Thyroid gland (tissue), 4 donors: ENCODE data around the gene USP28. TPM values are rescaled to one million over a fixed set of nuclear protein-coding genes. Genes with fewer than 3 reads are reported as not detected.

ENCODE experiments used
- DNase-seq, 2 donors: peaks; one replicate each; pipeline ENCODE4 v3.0.0-alpha.2; 2019
- H3K27ac ChIP-seq, 3 donors: fragments of 200-600 bp; sonication (generic); 1 replicate in 2 of 3; 2 replicates in 1 of 3; pipeline ENCODE4 v1.5.1; 2016 to 2019; ENCODE audit warnings: mild to moderate bottlenecking in 1 of 3, moderate library complexity in 1 of 3
- H3K27me3 ChIP-seq: fragments of 200-600 bp; sonication (generic); one replicate; pipeline ENCODE4 v1.5.1; 2019
- H3K36me3 ChIP-seq, 2 donors: fragments of 200-600 bp; sonication (generic); one replicate each; pipeline ENCODE4 v1.5.1; 2016 to 2019
- H3K4me1 ChIP-seq, 2 donors: fragments of 200-600 bp; sonication (generic); one replicate each; pipeline ENCODE4 v1.5.1; 2017 to 2019
- H3K4me3 ChIP-seq, 3 donors: fragments of 200-600 bp; sonication (generic); replicated peaks in 1 of 3; 1 replicate in 2 of 3; 2 replicates in 1 of 3; pipeline ENCODE4 v1.5.1; 2016; ENCODE audit warnings: mild to moderate bottlenecking in 1 of 3
- H3K9me3 ChIP-seq: fragments of 200-600 bp; sonication (generic); one replicate; pipeline ENCODE4 v1.5.1; 2017
- POLR2A ChIP-seq, 2 donors: fragments of 450-650 bp; IDR thresholded peaks; one replicate each; pipeline ENCODE4 v1.6.1; 2017; ENCODE audit warnings: antibody characterized with exemption in 2 of 2, mild to moderate bottlenecking in 2 of 2, moderate library complexity in 1 of 2
- WGBS, 2 donors: methylation state at CpG; one replicate each; pipeline ENCODE4 v1.1.5; 2017; 5-methylcytosine and 5-hydroxymethylcytosine counted together
- intact Hi-C: fragments of 100-400 bp; cut with DNase I; formaldehyde crosslinking; loops from one replicate; pipeline ENCODE4 v1.15.1; 2023
- total RNA-seq, 4 donors: library from RNA; depleted of rRNA; stranded (reverse); fragments of >200 nt; gene quantifications; one replicate each; pipeline ENCODE4 v1.2.3, GENCODE V29; 2016
- TF ChIP-seq, protein P1 (sequence below), 6 experiments: fragments of 200-600 bp in 3 of 6; fragments of 450-650 bp in 3 of 6; sonication (generic) in 3 of 6; IDR thresholded peaks; one replicate each; pipeline ENCODE4 v1.5.1; 2016 to 2019; ENCODE audit warnings: antibody characterized with exemption in 6 of 6, mild to moderate bottlenecking in 2 of 6, inconsistent platforms in 1 of 6, moderate library complexity in 1 of 6

The USP28 gene
- total RNA-seq, 4 donors from 2014 or later: 15.3 to 36.7 (median 26.2) TPM

DNA sequence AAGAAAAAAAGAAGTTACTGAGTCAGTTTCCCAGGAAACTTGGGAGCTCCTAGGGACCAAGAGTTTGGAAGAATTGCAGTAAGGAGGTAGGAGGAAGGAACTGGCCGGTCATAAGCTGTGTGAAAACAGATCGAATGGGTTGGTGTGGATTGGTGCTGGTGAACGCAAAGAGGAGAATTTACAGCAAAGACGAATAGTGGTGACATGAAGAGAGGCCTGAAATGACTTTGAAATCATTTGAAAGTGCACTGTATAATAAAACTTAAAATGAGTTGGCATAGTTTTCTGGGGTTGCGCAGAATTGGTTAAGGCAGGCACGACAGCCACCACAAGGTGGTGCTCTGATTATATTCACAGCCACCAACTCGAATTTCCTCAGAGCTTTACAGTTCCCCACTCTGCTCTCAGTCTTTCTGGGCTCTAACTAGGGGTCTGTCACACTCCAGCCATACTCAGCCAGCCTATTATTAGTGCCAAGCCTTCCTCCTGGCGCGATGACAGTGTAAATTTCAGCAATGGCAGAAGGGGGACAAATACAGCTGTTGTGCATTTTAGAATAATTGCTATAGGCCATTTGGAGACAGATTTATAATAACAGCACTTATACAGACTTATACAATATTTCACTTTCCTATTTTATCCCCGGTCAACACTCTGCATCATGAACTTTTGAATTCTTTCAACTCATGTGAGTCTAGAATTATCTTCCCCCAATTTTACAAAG is 20.9 kb upstream of the USP28 start:
- TF ChIP-seq, protein P1, sequence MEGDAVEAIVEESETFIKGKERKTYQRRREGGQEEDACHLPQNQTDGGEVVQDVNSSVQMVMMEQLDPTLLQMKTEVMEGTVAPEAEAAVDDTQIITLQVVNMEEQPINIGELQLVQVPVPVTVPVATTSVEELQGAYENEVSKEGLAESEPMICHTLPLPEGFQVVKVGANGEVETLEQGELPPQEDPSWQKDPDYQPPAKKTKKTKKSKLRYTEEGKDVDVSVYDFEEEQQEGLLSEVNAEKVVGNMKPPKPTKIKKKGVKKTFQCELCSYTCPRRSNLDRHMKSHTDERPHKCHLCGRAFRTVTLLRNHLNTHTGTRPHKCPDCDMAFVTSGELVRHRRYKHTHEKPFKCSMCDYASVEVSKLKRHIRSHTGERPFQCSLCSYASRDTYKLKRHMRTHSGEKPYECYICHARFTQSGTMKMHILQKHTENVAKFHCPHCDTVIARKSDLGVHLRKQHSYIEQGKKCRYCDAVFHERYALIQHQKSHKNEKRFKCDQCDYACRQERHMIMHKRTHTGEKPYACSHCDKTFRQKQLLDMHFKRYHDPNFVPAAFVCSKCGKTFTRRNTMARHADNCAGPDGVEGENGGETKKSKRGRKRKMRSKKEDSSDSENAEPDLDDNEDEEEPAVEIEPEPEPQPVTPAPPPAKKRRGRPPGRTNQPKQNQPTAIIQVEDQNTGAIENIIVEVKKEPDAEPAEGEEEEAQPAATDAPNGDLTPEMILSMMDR (IDR thresholded peaks at IDR 0.05): peak; percentile 31 to 68 (median 64)
- TF ChIP-seq POLR2A (IDR thresholded peaks at IDR 0.05): no peak
- intact Hi-C loops: loop anchor here (5.0 to 10.0 kb wide), 2 partner anchors 138 to 366 kb away; no protein-coding TSS in a partner anchor
- Histone ChIP-seq H3K36me3 (no peaks in the 10 kb centered on the region), H3K4me3 (no peak overlapping the region), H3K27me3 (no peaks in the 10 kb centered on the region), H3K4me1 (peaks cover 8 to 20% of the 10 kb centered on the region in 2 donors), H3K27ac (peak overlapping the region in 1 of 3 donors; percentile 15), H3K9me3 (no peaks in the 10 kb centered on the region)
- 19 to 21% methylated on average over 10 of the region's 10 CpGs for WGBS, 2 donors
- peak; percentile 41 to 49 for DNase-seq

DNA sequence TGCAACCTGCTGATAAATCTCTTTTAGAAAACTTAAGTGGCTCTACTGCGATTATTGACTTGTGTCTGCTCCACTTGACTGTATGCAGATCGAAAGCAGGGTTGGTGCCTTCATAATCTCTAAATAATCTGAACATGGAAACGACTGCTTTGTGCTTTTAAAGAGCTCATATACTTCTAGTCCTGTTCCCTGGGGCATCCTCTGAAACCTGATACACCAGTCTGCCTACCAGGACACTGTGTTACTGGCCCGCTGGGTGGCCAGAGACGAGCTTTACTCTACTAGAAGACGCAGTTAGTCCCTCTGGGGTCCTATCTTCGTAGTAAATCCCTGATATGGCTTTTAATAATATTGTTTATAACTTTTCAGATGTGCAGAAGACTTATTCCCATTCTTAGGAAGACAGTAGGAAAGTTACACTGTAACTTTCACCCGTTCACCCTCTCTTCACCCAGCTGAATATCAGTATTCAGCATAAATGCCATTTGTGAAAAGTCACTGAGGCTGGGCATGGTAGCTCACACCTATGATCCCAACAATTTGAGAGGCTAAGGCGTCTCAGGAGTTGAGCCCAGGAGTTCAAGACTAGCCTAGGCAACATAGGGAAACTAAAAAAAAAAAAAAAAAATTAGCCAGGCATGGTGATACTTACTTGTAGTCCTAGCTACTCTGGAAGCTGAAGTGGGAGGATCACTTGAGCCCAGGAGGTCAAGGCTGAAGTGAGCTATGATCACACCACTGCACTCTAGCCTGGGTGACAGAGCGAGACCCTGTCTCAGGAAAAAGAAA is 20.2 kb upstream of the USP28 start:
- TF ChIP-seq, protein P1 (IDR thresholded peaks at IDR 0.05): peak in 1 of 6 experiments; percentile 42
- no peak for TF ChIP-seq POLR2A (IDR thresholded peaks at IDR 0.05)
- intact Hi-C loops: loop anchor here (5.0 to 10.0 kb wide), 2 partner anchors 139 to 367 kb away; no protein-coding TSS in a partner anchor
- Histone ChIP-seq H3K9me3 (no peaks in the 10 kb centered on the region), H3K4me1 (peaks cover 8 to 20% of the 10 kb centered on the region in 2 donors), H3K4me3 (no peak overlapping the region), H3K27ac (peak overlapping the region; percentile 39 to 71 (median 47)), H3K36me3 (no peaks in the 10 kb centered on the region), H3K27me3 (no peaks in the 10 kb centered on the region)
- DNase-seq: peak; percentile 69 to 77
- 27 to 39% methylated on average over 10 of the region's 10 CpGs for WGBS, 2 donors

- H3K4me3 ChIP-seq: no peak overlapping the region
- no peaks in the 10 kb centered on the region for H3K9me3 ChIP-seq
- no peaks in the 10 kb centered on the region for H3K36me3 ChIP-seq
- peaks cover 8 to 20% of the 10 kb centered on the region in 2 donors for H3K4me1 ChIP-seq
- 75 to 84% methylated on average over 9 of the region's 9 CpGs for WGBS, 2 donors
- no peaks in the 10 kb centered on the region for H3K27me3 ChIP-seq
- intact Hi-C loops: loop anchor here (10.0 kb wide), 1 partner anchor 140 kb away; no protein-coding TSS in a partner anchor
- no peak for DNase-seq
- no peak overlapping the region for H3K27ac ChIP-seq
- TF ChIP-seq, protein P1 (IDR thresholded peaks at IDR 0.05): no peak
- TF ChIP-seq POLR2A (IDR thresholded peaks at IDR 0.05): no peak
These were observed 19.1 kb upstream of the USP28 start for GRCh38 chr11:113894421-113894996.

- TF ChIP-seq POLR2A (IDR thresholded peaks at IDR 0.05): no peak
- TF ChIP-seq, protein P1 (IDR thresholded peaks at IDR 0.05): no peak
- Histone ChIP-seq H3K9me3 (no peaks in the 10 kb centered on the region), H3K36me3 (no peaks in the 10 kb centered on the region), H3K4me1 (no peaks in the 10 kb centered on the region), H3K27ac (no peak overlapping the region), H3K4me3 (no peak overlapping the region), H3K27me3 (no peaks in the 10 kb centered on the region)
- no peak for DNase-seq
- intact Hi-C loops: no loop called here
These were observed 13.5 kb upstream of the USP28 start for GRCh38 chr11:113888848-113889247.
